CD4-positive, alpha-beta T cell (primary cell): ENCODE results near the gene LSM3. TPM values are rescaled to one million over a fixed set of nuclear protein-coding genes. Genes with fewer than 3 reads are reported as not detected.

Experiments
- ATAC-seq: fragments of 200-7000 bp; cut with Tn5 transposase; one replicate; pipeline ENCODE4 v1.10.0; 2022; ENCODE audit warnings: mild to moderate bottlenecking; ENCODE audit not compliant: poor library complexity
- CTCF ChIA-PET: fragments of 350-600 bp; sonication (Branson Sonifier 250); formaldehyde crosslinking; loops from one replicate; lab custom pipeline; 2021; ENCODE audit warnings: antibody characterized with exemption, inconsistent platforms; lab: Charles Lee
- POLR2A ChIA-PET: fragments of 350-600 bp; sonication (Branson Sonifier 250); formaldehyde crosslinking; loops from one replicate; lab custom pipeline; 2021; ENCODE audit warnings: antibody characterized with exemption, inconsistent platforms; lab: Charles Lee
- DNase-seq, 14 experiments: peaks; one replicate each; pipeline ENCODE4 v3.0.0-alpha.2; 2013 to 2020; ENCODE audit warnings: mixed read lengths in 2 of 14
- H3K27ac ChIP-seq, 2 donors: one replicate each; pipeline versions ENCODE4 v1.5.1 to v1.7.0; 2013; ENCODE audit warnings: low read length in 2 of 2, low read depth in 1 of 2, mild to moderate bottlenecking in 1 of 2
- H3K27me3 ChIP-seq, 2 experiments: 1 replicate in 1 of 2; 2 replicates in 1 of 2; pipeline versions ENCODE4 v1.6.1 to v1.7.0; 2013; ENCODE audit warnings: low read length in 2 of 2, control low read depth in 1 of 2, mild to moderate bottlenecking in 1 of 2, moderate library complexity in 1 of 2; ENCODE audit not compliant: insufficient read depth in 2 of 2, control insufficient read depth in 1 of 2
- H3K36me3 ChIP-seq: one replicate; pipeline ENCODE4 v1.6.1; 2013; ENCODE audit warnings: low read length, control low read depth; ENCODE audit not compliant: insufficient read depth
- H3K4me1 ChIP-seq: one replicate; pipeline ENCODE4 v1.6.1; 2013; ENCODE audit warnings: low read length, control low read depth; ENCODE audit not compliant: insufficient read depth
- H3K4me3 ChIP-seq: one replicate; pipeline ENCODE4 v1.5.1; 2013; ENCODE audit warnings: mild to moderate bottlenecking, low read length, moderate library complexity
- H3K9me3 ChIP-seq, 2 experiments: 1 replicate in 1 of 2; 2 replicates in 1 of 2; pipeline versions ENCODE4 v1.6.1 to v1.7.0; 2013; ENCODE audit warnings: low read length in 2 of 2, mild to moderate bottlenecking in 2 of 2, control low read depth in 1 of 2, moderate library complexity in 1 of 2; ENCODE audit not compliant: control insufficient read depth in 1 of 2, insufficient read depth in 1 of 2
- H3K27ac Mint-ChIP-seq: one replicate; pipeline ENCODE4 v1.8.0; 2020; ENCODE audit warnings: mixed read lengths
- H3K27me3 Mint-ChIP-seq: one replicate; pipeline ENCODE4 v1.8.0; 2021; ENCODE audit warnings: mixed read lengths
- H3K36me3 Mint-ChIP-seq: one replicate; pipeline ENCODE4 v1.8.0; 2021; ENCODE audit warnings: low read depth, mixed read lengths
- H3K4me1 Mint-ChIP-seq: one replicate; pipeline ENCODE4 v1.8.0; 2021; ENCODE audit warnings: low read depth, mixed read lengths
- H3K4me3 Mint-ChIP-seq: one replicate; pipeline ENCODE4 v1.8.0; 2020; ENCODE audit warnings: mild to moderate bottlenecking, mixed read lengths
- H3K9me3 Mint-ChIP-seq: one replicate; pipeline ENCODE4 v1.8.0; 2020; ENCODE audit warnings: mixed read lengths
- intact Hi-C, 2 experiments: fragments of 100-400 bp; cut with DNase I in 1 of 2; cut with micrococcal nuclease in 1 of 2; formaldehyde crosslinking; loops; one replicate each; pipeline versions ENCODE4 v1.15.1 to v1.9.0; 2023 to 2025; cut with DNase I, micrococcal nuclease
- total RNA-seq, 174 experiments: library from RNA in 2 of 174; stranded (reverse) in 2 of 174; gene quantifications; one replicate each; pipeline ENCODE4 v1.2.3 and lab custom pipeline; 2021 to 2026
- TF ChIP-seq, protein P1 (sequence below): fragments of 200-600 bp; IDR thresholded peaks from one replicate; pipeline ENCODE4 v1.8.0; 2022; ENCODE audit warnings: antibody characterized with exemption, mild to moderate bottlenecking

LSM3 gene
- total RNA-seq, 2 experiments from 2014 or later: 6.5 to 6.9 TPM

DNA sequence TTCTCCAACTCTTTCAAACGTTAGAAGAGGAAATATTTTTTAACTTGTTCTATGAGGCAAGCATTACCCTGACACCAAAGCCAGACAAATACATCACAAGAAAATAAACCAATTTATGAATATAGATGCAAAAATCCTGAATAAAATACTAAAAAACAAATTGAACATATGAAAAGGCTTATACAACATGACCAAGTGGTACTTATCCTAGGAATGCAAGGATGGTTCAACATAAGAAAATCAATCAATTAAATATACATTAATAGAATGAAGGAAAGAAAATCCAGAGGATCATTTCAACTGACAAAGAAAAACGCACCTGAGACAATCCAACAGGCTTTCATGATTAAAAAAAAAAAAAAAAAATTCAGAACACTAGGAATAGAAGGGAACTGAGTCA is 17.3 kb upstream of the LSM3 start:
- intact Hi-C loops: no loop called here
- no peak overlapping the region for H3K4me3 Mint-ChIP-seq

GRCh38 chr3:14162178-14162577 is 16.4 kb upstream of the LSM3 start:
- Histone ChIP-seq H3K9me3 (peaks cover 0 to 12% of the 10 kb centered on the region in 2 experiments), H3K4me1 (no peaks in the 10 kb centered on the region), H3K4me3 (no peak overlapping the region), H3K27me3 (no peaks in the 10 kb centered on the region), H3K36me3 (peaks cover 100% of the 10 kb centered on the region), H3K27ac (no peak overlapping the region)
- POLR2A ChIA-PET: interaction anchor here (0.6 to 3.2 kb wide), 2 partner anchors 16 to 24 kb away, joined by 3 to 14 read pairs; partner anchors contain the start of genes LSM3 and XPC
- Mint-ChIP-seq H3K4me3 (no peak overlapping the region), H3K36me3 (peaks cover 100% of the 10 kb centered on the region), H3K27me3 (no peaks in the 10 kb centered on the region), H3K27ac (no peak overlapping the region), H3K9me3 (peaks cover 4% of the 10 kb centered on the region), H3K4me1 (peaks cover 11% of the 10 kb centered on the region)
- TF ChIP-seq, protein P1, sequence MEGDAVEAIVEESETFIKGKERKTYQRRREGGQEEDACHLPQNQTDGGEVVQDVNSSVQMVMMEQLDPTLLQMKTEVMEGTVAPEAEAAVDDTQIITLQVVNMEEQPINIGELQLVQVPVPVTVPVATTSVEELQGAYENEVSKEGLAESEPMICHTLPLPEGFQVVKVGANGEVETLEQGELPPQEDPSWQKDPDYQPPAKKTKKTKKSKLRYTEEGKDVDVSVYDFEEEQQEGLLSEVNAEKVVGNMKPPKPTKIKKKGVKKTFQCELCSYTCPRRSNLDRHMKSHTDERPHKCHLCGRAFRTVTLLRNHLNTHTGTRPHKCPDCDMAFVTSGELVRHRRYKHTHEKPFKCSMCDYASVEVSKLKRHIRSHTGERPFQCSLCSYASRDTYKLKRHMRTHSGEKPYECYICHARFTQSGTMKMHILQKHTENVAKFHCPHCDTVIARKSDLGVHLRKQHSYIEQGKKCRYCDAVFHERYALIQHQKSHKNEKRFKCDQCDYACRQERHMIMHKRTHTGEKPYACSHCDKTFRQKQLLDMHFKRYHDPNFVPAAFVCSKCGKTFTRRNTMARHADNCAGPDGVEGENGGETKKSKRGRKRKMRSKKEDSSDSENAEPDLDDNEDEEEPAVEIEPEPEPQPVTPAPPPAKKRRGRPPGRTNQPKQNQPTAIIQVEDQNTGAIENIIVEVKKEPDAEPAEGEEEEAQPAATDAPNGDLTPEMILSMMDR: no peak
- intact Hi-C loops: no loop called here
- no peak for ATAC-seq
- DNase-seq: no peak
- CTCF ChIA-PET: interaction anchor here (1.0 to 1.3 kb wide), 2 partner anchors 17 to 282 kb away, joined by 3 to 4 read pairs; partner anchors contain the start of gene WNT7A

More for the DNA sequence above, 17.3 kb upstream of the LSM3 start:
- TF ChIP-seq, protein P1: no peak
- no peak overlapping the region for H3K4me3 ChIP-seq
- peaks cover 12% of the 10 kb centered on the region for H3K4me1 Mint-ChIP-seq
- H3K36me3 ChIP-seq: peaks cover 100% of the 10 kb centered on the region
- peaks cover 100% of the 10 kb centered on the region for H3K36me3 Mint-ChIP-seq
- POLR2A ChIA-PET: interaction anchor here (0.6 to 3.2 kb wide), 2 partner anchors 17 to 23 kb away, joined by 3 to 14 read pairs; partner anchors contain the start of genes LSM3 and XPC
- H3K9me3 Mint-ChIP-seq: peaks cover 4% of the 10 kb centered on the region
- no peak for ATAC-seq
- H3K27me3 ChIP-seq: no peaks in the 10 kb centered on the region
- no peak overlapping the region for H3K27ac Mint-ChIP-seq
- H3K27ac ChIP-seq: no peak overlapping the region
- H3K4me1 ChIP-seq: no peaks in the 10 kb centered on the region
- DNase-seq: no peak
- H3K9me3 ChIP-seq: peaks cover 0 to 12% of the 10 kb centered on the region in 2 experiments
- CTCF ChIA-PET: interaction anchor here (1.0 kb wide), 1 partner anchor 16 kb away, joined by 4 read pairs; no protein-coding TSS in a partner anchor
- H3K27me3 Mint-ChIP-seq: no peaks in the 10 kb centered on the region

DNA sequence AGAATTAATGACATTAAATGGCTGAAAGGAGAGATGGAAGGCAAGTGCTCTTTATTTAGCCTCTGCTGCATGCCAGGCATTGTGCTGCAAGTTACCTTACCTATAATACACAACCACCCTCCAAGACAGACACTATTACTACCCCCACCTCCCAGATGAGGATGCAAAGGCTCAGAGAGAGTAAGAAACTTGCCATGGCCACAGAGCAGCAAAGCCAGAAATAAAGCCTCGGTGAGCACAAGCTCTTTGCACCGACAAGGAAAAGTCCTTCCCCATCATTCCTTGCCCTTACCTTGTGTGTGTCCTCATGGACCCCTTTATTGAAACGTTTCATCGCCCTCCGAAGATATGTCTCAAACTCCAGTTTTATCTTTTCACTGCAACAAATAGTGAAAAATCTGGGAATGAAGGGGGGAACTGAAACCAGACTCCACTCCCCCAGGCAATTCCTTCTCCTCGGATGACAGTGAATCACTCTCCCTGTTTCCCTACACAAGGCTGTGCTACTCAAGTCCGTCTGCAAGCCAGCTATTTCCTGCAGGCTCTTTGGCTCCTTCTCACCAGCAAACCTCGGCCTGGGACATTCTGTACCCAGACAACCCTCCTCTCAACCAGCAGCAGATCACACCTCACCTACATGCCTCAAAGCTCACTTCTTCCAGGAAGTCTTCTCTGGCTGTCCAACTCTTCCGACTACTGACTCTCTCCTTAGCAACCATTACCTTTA is 11.6 kb upstream of the LSM3 start:
- ChIA-PET CTCF (interaction anchor here (1.3 to 1.5 kb wide), 2 partner anchors 9 kb away, joined by 3 read pairs; no protein-coding TSS in a partner anchor), POLR2A (interaction anchor here (1.5 to 2.8 kb wide), 2 partner anchors 9 to 12 kb away, joined by 4 to 10 read pairs; partner anchors contain the start of genes LSM3 and XPC)
- Histone ChIP-seq H3K4me3 (no peak overlapping the region), H3K4me1 (peaks cover under 1% of the 10 kb centered on the region), H3K27ac (no peak overlapping the region), H3K36me3 (peaks cover 100% of the 10 kb centered on the region), H3K27me3 (no peaks in the 10 kb centered on the region), H3K9me3 (no peaks in the 10 kb centered on the region)
- Mint-ChIP-seq H3K9me3 (no peaks in the 10 kb centered on the region), H3K4me1 (peaks cover 45% of the 10 kb centered on the region), H3K27ac (no peak overlapping the region), H3K4me3 (no peak overlapping the region), H3K36me3 (peaks cover 100% of the 10 kb centered on the region), H3K27me3 (no peaks in the 10 kb centered on the region)
- intact Hi-C loops: no loop called here
- no peak for DNase-seq
- TF ChIP-seq, protein P1: no peak
- no peak for ATAC-seq
